Measurements from ENCODE around the gene PLCB2.

Gene PLCB2

GRCh38 chr15:40340740-40341400, 33.1 kb upstream of the PLCB2 start, which contains the start of gene CCDC9B:
Gene CCDC9B (minus strand): TSS chr15:40340939. CDS start chr15:40340819, 120 bp downstream.
- DNase-seq, result no peak

GRCh38 chr15:40340038-40340739, 32.5 kb upstream of the PLCB2 start:
- no peak for DNase-seq

GRCh38 chr15:40339621-40339945, 31.8 kb upstream of the PLCB2 start:
- DNase-seq, result no peak

- DNase-seq, result no peak
These were observed 31.3 kb upstream of the PLCB2 start for GRCh38 chr15:40338921-40339620.

- peak; percentile 50 to 78 (median 70) for DNase-seq
These were observed 30.4 kb upstream of the PLCB2 start for GRCh38 chr15:40338041-40338657.

- DNase-seq, result no peak
These were observed 29.9 kb upstream of the PLCB2 start for GRCh38 chr15:40337597-40337996.

GRCh38 chr15:40336744-40337122, 29.0 kb upstream of the PLCB2 start:
- peak in 3 of 6 experiments; percentile 2 to 13 (median 7) for DNase-seq

- no peak for DNase-seq
These were observed 28.4 kb upstream of the PLCB2 start for GRCh38 chr15:40335938-40336743.

- DNase-seq, result no peak
These were observed 27.4 kb upstream of the PLCB2 start for GRCh38 chr15:40334941-40335795.

- DNase-seq, result no peak
These were observed 26.8 kb upstream of the PLCB2 start for GRCh38 chr15:40334541-40334940.

GRCh38 chr15:40333922-40334492, 26.3 kb upstream of the PLCB2 start:
- DNase-seq, result peak; percentile 9 to 51 (median 31)

GRCh38 chr15:40332113-40332781, 24.5 kb upstream of the PLCB2 start:
- DNase-seq, result no peak

- no peak for DNase-seq
These were observed 23.9 kb upstream of the PLCB2 start for GRCh38 chr15:40331637-40332036.

GRCh38 chr15:40331026-40331425, 23.3 kb upstream of the PLCB2 start:
- no peak for DNase-seq

- DNase-seq, result no peak
These were observed 22.7 kb upstream of the PLCB2 start for GRCh38 chr15:40330368-40330836.

GRCh38 chr15:40329804-40330203, 22.1 kb upstream of the PLCB2 start:
- DNase-seq, result no peak

GRCh38 chr15:40328751-40329150, 21.0 kb upstream of the PLCB2 start:
- no peak for DNase-seq

GRCh38 chr15:40328176-40328575, 20.4 kb upstream of the PLCB2 start:
- DNase-seq, result no peak

- no peak for DNase-seq
These were observed 19.7 kb upstream of the PLCB2 start for GRCh38 chr15:40327457-40327856.

- DNase-seq, result no peak
These were observed 18.0 kb upstream of the PLCB2 start for GRCh38 chr15:40325700-40326099.

GRCh38 chr15:40325188-40325587, 17.5 kb upstream of the PLCB2 start:
- DNase-seq, result no peak
